ENCODE measurements around the gene SCAPER.
"Not testable (repeated sequence)": the region's sequence is repeated elsewhere in the genome, so short reads cannot be mapped to it uniquely, and the experiment has no call there.

SCAPER gene

DNA sequence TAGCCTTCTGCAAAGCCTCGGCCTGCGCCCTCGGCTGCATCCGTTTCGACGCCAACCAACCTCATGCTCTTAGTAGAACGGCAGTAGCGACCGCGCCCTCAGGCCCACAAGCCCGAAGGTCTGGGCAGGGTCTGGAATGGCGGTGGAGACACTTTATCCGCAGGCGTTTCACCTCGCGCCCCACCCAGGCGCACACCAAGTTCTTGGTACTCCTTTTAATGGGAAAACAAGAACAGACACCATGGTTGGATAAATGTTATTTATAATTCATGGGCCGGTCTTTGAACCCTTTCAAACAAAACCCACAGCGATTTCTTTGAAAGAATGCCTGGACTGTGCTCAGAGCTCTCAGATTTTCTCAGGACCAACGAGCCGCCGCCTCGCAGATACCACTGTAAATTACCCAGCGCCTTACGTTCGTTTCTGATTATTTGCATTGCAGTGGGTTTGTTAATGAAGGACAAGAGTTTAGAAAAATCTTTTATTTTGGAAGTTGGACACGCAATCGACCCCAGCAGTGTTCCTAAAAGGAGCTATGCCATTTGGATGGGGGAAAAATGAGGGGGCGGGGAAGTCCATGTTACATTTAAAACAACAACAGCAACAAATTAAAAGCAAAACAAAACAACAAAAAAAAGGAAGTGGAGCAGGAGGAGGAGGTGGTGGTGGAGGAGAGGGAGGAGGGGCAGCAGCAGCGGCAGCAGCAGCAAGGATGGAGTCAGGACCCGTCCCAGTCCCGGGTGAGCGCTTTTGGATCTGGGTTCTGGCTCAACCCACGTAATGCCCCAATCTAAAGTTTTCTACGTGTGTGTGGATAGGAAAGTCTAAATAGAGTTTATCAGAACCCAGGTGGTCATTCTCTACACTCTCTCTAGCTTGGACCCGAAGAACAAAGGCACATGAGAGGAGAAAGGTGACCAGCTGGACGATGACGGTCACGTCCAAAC lies 569.6 kb downstream of the SCAPER start:
- peak in 1 of 6 experiments; percentile 25 for DNase-seq

- no peak for DNase-seq
Observed at GRCh38 chr15:76334438-76335306, 570.5 kb downstream of the SCAPER start.

- no peak for DNase-seq
Observed at GRCh38 chr15:76333720-76334437, 571.3 kb downstream of the SCAPER start.

- DNase-seq: no peak
Observed at GRCh38 chr15:76333309-76333708, 571.8 kb downstream of the SCAPER start.

DNA sequence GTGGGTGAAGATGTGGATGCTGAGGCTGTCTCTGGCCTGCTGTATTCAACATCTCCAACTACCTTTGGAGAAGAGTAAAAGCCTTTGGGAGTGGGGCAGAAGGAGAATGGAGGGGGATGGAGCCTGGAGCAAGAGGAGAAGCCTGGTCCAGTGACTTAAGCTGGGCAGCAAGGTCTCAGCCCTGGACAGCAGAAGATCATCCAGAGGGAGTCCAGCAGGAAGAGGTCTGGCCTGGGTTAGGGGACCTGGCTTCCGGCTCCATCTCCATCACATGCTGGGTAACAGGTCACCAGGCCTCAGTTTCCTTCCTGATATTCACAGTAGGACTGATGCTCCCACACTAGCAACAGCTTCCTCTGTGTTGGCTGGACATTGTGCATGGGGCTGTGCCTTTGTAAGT lies 572.3 kb downstream of the SCAPER start:
- no peak for DNase-seq

- DNase-seq: no peak
Observed at GRCh38 chr15:76330080-76330680, 575.0 kb downstream of the SCAPER start.

DNA sequence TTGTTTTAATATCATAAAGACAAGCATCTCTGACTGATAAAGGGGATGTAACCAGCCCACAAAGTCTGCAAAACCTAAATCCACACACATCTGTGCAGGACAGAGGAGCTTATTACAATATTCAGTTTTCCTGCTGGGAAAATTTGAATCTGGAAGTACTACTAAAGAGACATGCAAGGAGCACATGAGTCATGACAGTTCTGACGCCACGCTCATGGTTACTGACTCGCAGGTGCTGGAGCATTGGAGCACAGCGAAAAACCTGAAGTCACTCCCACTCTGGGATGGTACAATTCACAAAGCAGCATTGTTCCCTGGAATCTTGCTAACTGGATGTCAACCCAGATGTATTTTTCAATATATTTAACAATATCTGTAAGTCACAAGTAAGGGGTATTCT lies 576.2 kb downstream of the SCAPER start:
- no peak for DNase-seq

GRCh38 chr15:76328106-76328696 lies 576.9 kb downstream of the SCAPER start:
- DNase-seq: no peak

GRCh38 chr15:76327191-76328105 lies 577.7 kb downstream of the SCAPER start:
- no peak for DNase-seq

- DNase-seq: no peak
Observed at GRCh38 chr15:76325704-76326103, 579.4 kb downstream of the SCAPER start.

DNA sequence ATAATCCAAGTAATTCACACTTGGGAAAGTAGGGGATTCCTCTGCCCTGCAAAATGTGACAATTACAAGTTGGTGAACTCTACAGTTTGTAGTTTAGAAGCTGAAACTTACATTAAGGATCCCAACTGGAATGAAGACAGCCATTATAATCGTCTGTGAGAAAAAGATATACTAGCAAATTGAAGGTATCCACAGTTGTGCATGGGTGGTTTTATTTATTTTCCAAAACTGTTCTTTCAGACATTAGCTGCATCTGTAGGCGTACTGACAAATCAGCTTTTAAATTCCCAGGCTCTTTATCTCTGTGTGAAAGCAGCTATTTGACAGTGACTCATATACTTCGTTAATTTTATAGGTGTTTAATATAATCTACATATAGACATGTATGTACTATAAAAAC lies 581.1 kb downstream of the SCAPER start:
- no peak for DNase-seq

- no peak for DNase-seq
Observed at GRCh38 chr15:76321602-76322001, 583.5 kb downstream of the SCAPER start.

- no peak for DNase-seq
Observed at GRCh38 chr15:76321171-76321570, 584.0 kb downstream of the SCAPER start.

GRCh38 chr15:76320012-76320411 lies 585.1 kb downstream of the SCAPER start:
- DNase-seq: no peak

- DNase-seq: no peak
Observed at GRCh38 chr15:76313731-76314130, 591.4 kb downstream of the SCAPER start.

GRCh38 chr15:76313175-76313567 lies 592.0 kb downstream of the SCAPER start:
- DNase-seq: not testable (repeated sequence)

- no peak for DNase-seq
Observed at GRCh38 chr15:76312540-76313174, 592.5 kb downstream of the SCAPER start.

DNA sequence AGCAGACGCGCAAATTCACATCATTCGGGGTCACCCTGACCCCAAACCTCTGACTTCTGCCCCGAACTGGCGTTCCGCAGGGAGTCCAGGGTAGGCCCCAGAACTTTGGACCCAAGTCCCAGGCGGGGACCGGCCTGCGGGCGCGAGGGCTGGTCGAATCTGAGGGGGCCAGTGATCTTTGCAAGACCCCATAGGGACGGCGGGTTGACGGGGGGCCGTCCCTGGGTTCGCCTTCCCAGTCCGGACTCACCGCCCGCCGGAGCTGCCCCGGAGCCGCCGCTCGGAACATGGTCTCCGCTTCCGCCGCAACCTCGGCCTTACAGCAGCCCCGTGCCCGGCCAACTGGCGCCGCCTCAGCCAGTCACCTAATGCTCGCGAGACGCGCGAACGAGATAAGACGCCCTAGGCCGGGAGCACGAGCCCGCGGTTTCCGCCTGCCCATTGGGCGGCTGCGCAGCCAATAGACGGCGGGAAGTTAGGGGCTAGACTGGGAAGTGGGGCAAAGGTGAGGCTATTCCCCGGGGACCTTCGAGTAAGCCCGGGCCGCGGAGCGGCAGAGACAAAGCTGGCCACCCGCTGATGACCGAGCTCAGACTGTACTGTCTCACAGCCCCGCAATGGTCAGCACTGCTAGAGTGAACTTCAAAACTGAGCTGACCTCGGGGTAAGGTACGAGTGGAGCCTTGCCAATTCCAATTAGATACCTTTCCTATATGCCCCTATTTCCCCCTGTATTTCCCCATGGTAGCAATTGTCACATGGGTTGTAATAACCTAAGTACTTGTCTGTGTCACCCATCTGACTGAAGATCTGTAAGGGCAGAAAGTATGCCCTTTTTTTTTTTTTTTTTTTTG lies 593.8 kb downstream of the SCAPER start, which contains the start of gene ETFA:
Gene ETFA (minus strand): TSS at position 370 of the 854 bp plus-strand sequence. CDS start 81 bp downstream, at position 289.
- peak; percentile 65 to 83 (median 74) for DNase-seq

GRCh38 chr15:76310475-76311099 lies 594.6 kb downstream of the SCAPER start:
- DNase-seq: peak in 2 of 6 experiments; percentile 30 to 47

Measured in stimulated activated naive CD4-positive, alpha-beta T cell (primary cell).